Endothelial cell of umbilical vein (primary cell): Measurements from ENCODE around the gene GTF3C6.
A peak's percentile ranks its signal among the peaks of the same experiment; 100 is the strongest.

Experiments
- POLR2AphosphoS5 ChIP-seq: IDR thresholded peaks from 2 replicates; pipeline ENCODE4 v1.6.1; 2012; ENCODE audit warnings: low read depth, mild to moderate bottlenecking, control low read depth, low read length, moderate library complexity; ENCODE audit not compliant: insufficient read depth
- TF ChIP-seq, protein P1 (sequence below), 2 donors: IDR thresholded peaks; 1 replicate in 1 of 2; 2 replicates in 1 of 2; pipeline ENCODE4 v1.5.1; 2011; ENCODE audit warnings: low read length in 2 of 2, mild to moderate bottlenecking in 2 of 2, moderate library complexity in 2 of 2, control low read depth in 1 of 2, inconsistent platforms in 1 of 2, low read depth in 1 of 2; ENCODE audit not compliant: insufficient read depth in 1 of 2; ENCODE audit errors: extremely low read depth in 1 of 2

DNA sequence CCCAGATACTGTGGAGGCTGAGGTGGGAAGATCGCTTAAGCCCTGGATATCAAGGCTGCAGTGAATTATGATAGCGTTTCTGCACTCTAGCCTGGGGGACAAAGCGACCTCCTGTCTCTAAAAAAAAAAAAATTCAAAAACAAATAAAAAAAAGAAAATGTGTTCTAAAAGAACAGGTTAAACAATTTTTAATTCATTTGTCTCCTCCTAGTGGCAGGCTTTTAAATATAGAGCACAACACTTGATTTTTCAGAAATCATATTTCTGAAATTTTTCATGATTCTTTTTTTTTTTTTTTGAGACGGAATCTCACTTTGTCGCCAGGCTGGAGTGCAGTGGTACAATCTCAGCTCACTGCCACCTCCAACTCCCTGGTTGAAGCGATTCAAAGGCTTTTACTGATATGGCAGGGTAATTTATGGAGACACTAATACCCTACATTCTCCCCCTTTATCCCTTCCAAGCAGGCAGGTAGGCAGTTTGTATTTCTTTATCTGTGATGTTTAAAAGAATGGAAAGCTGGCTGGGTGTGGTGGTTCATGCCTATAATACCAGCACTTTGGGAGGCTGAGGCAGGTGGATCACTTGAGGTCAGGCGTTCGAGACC, 8.7 kb upstream of the GTF3C6 start:
- TF ChIP-seq, protein P1, sequence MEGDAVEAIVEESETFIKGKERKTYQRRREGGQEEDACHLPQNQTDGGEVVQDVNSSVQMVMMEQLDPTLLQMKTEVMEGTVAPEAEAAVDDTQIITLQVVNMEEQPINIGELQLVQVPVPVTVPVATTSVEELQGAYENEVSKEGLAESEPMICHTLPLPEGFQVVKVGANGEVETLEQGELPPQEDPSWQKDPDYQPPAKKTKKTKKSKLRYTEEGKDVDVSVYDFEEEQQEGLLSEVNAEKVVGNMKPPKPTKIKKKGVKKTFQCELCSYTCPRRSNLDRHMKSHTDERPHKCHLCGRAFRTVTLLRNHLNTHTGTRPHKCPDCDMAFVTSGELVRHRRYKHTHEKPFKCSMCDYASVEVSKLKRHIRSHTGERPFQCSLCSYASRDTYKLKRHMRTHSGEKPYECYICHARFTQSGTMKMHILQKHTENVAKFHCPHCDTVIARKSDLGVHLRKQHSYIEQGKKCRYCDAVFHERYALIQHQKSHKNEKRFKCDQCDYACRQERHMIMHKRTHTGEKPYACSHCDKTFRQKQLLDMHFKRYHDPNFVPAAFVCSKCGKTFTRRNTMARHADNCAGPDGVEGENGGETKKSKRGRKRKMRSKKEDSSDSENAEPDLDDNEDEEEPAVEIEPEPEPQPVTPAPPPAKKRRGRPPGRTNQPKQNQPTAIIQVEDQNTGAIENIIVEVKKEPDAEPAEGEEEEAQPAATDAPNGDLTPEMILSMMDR (IDR thresholded peaks at IDR 0.05; ENCODE audit: extremely low read depth in 1 of 2, insufficient read depth in 1 of 2, low read depth in 1 of 2, low read length in 2 of 2), result peak in 1 of 2 donors; percentile 26
- no peak for TF ChIP-seq POLR2AphosphoS5
